ENCODE data around the gene VPS45.

Gene VPS45

GRCh38 chr1:150076985-150077384, 9.4 kb downstream of the VPS45 start:
- Histone ChIP-seq H3K9me3 (ENCODE audit: control insufficient read depth, low read length) (no peaks in the 10 kb centered on the region), H3K9ac (ENCODE audit: low read length) (no peak overlapping the region), H3K4me1 (ENCODE audit: control insufficient read depth, insufficient read depth, low read length) (no peaks in the 10 kb centered on the region), H3K27me3 (ENCODE audit: control insufficient read depth, insufficient read depth, low read length) (no peaks in the 10 kb centered on the region), H3K4me3 (ENCODE audit: low read length) (no peak overlapping the region), H3K36me3 (ENCODE audit: control insufficient read depth, insufficient read depth, low read length) (no peaks in the 10 kb centered on the region)

- no peak overlapping the region for H3K4me3 ChIP-seq (ENCODE audit: low read length)
- H3K27me3 ChIP-seq (ENCODE audit: control insufficient read depth, insufficient read depth, low read length) = no peaks in the 10 kb centered on the region
- H3K36me3 ChIP-seq (ENCODE audit: control insufficient read depth, insufficient read depth, low read length) = no peaks in the 10 kb centered on the region
- H3K4me1 ChIP-seq (ENCODE audit: control insufficient read depth, insufficient read depth, low read length) = no peaks in the 10 kb centered on the region
- no peak overlapping the region for H3K9ac ChIP-seq (ENCODE audit: low read length)
- H3K9me3 ChIP-seq (ENCODE audit: control insufficient read depth, low read length) = no peaks in the 10 kb centered on the region
Observed at GRCh38 chr1:150080784-150081183, 13.2 kb downstream of the VPS45 start.

- no peaks in the 10 kb centered on the region for H3K4me1 ChIP-seq (ENCODE audit: control insufficient read depth, insufficient read depth, low read length)
Observed at GRCh38 chr1:150082494-150082893, 14.9 kb downstream of the VPS45 start.

GRCh38 chr1:150083907-150084306, 16.3 kb downstream of the VPS45 start:
- H3K4me3 ChIP-seq (ENCODE audit: low read length) = no peak overlapping the region
- H3K4me1 ChIP-seq (ENCODE audit: control insufficient read depth, insufficient read depth, low read length) = no peaks in the 10 kb centered on the region
- no peaks in the 10 kb centered on the region for H3K36me3 ChIP-seq (ENCODE audit: control insufficient read depth, insufficient read depth, low read length)
- no peak overlapping the region for H3K9ac ChIP-seq (ENCODE audit: low read length)
- H3K27me3 ChIP-seq (ENCODE audit: control insufficient read depth, insufficient read depth, low read length) = no peaks in the 10 kb centered on the region
- H3K9me3 ChIP-seq (ENCODE audit: control insufficient read depth, low read length) = no peaks in the 10 kb centered on the region

More at GRCh38 chr1:150082494-150082893, 14.9 kb downstream of the VPS45 start:
- Histone ChIP-seq H3K9me3 (ENCODE audit: control insufficient read depth, low read length) (no peaks in the 10 kb centered on the region), H3K9ac (ENCODE audit: low read length) (no peak overlapping the region), H3K4me3 (ENCODE audit: low read length) (no peak overlapping the region), H3K36me3 (ENCODE audit: control insufficient read depth, insufficient read depth, low read length) (no peaks in the 10 kb centered on the region), H3K27me3 (ENCODE audit: control insufficient read depth, insufficient read depth, low read length) (no peaks in the 10 kb centered on the region)

DNA sequence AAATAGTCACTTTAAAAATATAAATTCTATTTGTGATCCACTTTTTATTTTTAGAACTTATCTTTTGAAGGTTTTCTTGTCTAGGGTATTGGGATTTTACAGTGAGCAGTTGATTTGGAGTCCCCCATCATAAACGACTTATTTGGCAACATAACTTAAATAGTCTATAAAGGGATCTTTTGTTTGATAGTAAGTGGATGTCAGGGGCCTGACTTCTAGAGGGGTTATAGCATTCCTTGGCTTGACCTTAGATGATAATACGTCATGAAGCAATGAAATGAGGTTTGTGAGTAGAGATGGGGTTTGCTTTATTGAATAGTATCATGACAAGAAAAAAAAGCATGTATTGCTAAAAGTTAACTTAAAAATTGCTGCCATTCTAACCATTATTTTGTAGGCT, 17.8 kb downstream of the VPS45 start:
- H3K9me3 ChIP-seq (ENCODE audit: control insufficient read depth, low read length) = no peaks in the 10 kb centered on the region
- H3K4me1 ChIP-seq (ENCODE audit: control insufficient read depth, insufficient read depth, low read length) = no peaks in the 10 kb centered on the region
- no peaks in the 10 kb centered on the region for H3K36me3 ChIP-seq (ENCODE audit: control insufficient read depth, insufficient read depth, low read length)
- no peak overlapping the region for H3K4me3 ChIP-seq (ENCODE audit: low read length)
- no peak overlapping the region for H3K9ac ChIP-seq (ENCODE audit: low read length)
- H3K27me3 ChIP-seq (ENCODE audit: control insufficient read depth, insufficient read depth, low read length) = no peaks in the 10 kb centered on the region

GRCh38 chr1:150087415-150087814, 19.8 kb downstream of the VPS45 start:
- Histone ChIP-seq H3K9me3 (ENCODE audit: control insufficient read depth, low read length) (no peaks in the 10 kb centered on the region), H3K36me3 (ENCODE audit: control insufficient read depth, insufficient read depth, low read length) (no peaks in the 10 kb centered on the region), H3K9ac (ENCODE audit: low read length) (no peak overlapping the region), H3K27me3 (ENCODE audit: control insufficient read depth, insufficient read depth, low read length) (no peaks in the 10 kb centered on the region), H3K4me1 (ENCODE audit: control insufficient read depth, insufficient read depth, low read length) (no peaks in the 10 kb centered on the region), H3K4me3 (ENCODE audit: low read length) (no peak overlapping the region)

DNA sequence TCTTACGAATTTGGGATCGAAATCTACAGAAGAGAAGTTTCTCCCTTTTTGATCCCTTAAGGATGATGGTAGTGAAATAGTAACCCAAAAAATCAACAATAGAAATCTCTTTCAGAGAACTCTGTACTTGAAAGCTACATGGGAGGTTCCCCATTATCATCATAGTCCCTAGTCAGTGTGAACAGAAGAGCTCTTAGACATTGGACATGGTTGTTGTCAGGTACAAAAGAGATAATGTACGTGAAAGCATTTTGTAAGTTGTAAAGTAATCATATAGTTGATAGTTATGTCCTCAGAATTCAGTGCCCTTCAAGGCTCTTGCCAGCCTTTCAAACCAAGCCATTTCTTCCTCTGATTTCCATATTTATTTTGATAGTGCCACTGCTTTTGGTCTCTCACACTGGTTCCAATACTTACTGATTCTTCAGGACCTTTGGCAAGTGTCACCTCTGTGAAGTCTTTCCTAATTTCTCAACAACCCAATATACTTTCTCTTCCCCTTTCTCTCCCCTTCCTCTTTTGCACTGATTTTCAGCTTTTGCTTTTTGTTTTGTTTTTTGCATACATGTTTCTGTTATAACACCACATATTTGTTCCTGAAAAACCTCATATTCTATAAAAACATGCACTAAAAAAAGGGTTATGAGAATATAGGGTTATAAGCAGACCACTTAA, 22.4 kb downstream of the VPS45 start:
- Histone ChIP-seq H3K9me3 (ENCODE audit: control insufficient read depth, low read length) (no peaks in the 10 kb centered on the region), H3K4me1 (ENCODE audit: control insufficient read depth, insufficient read depth, low read length) (no peaks in the 10 kb centered on the region), H3K27me3 (ENCODE audit: control insufficient read depth, insufficient read depth, low read length) (no peaks in the 10 kb centered on the region), H3K36me3 (ENCODE audit: control insufficient read depth, insufficient read depth, low read length) (no peaks in the 10 kb centered on the region), H3K9ac (ENCODE audit: low read length) (no peak overlapping the region), H3K4me3 (ENCODE audit: low read length) (no peak overlapping the region)

DNA sequence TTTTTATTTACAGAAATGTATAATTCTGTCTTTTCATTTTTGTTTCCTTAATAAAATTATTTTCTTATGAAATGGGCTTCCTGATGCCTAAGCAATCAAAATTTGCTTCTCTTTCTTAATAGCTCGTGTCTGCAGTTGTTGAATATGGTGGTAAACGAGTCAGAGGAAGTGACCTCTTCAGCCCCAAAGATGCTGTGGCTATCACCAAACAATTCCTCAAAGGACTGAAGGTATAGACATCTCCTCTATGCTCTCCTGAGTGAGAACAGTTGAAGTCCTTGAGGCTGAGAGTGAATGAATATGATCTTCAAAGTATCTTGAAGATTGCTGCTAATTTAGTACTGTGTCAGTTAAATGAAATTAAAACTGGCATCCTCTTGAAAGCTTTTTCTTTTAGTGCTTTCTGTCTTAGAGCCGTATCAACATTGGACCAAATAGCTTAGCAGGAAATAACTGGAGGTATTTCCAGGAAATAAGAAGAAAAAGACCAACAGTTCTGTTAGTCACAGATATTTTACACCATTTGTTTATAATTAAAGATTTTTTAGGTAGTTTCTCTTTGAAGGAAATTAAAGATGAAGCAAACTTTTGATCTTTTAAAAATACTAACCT, 24.7 kb downstream of the VPS45 start:
- Histone ChIP-seq H3K36me3 (ENCODE audit: control insufficient read depth, insufficient read depth, low read length) (no peaks in the 10 kb centered on the region), H3K4me1 (ENCODE audit: control insufficient read depth, insufficient read depth, low read length) (no peaks in the 10 kb centered on the region), H3K9me3 (ENCODE audit: control insufficient read depth, low read length) (no peaks in the 10 kb centered on the region), H3K27me3 (ENCODE audit: control insufficient read depth, insufficient read depth, low read length) (no peaks in the 10 kb centered on the region), H3K4me3 (ENCODE audit: low read length) (no peak overlapping the region), H3K9ac (ENCODE audit: low read length) (no peak overlapping the region)

GRCh38 chr1:150093805-150094204, 26.2 kb downstream of the VPS45 start:
- no peak overlapping the region for H3K4me3 ChIP-seq (ENCODE audit: low read length)
- no peaks in the 10 kb centered on the region for H3K36me3 ChIP-seq (ENCODE audit: control insufficient read depth, insufficient read depth, low read length)
- H3K27me3 ChIP-seq (ENCODE audit: control insufficient read depth, insufficient read depth, low read length) = no peaks in the 10 kb centered on the region
- H3K9me3 ChIP-seq (ENCODE audit: control insufficient read depth, low read length) = no peaks in the 10 kb centered on the region
- H3K9ac ChIP-seq (ENCODE audit: low read length) = no peak overlapping the region
- H3K4me1 ChIP-seq (ENCODE audit: control insufficient read depth, insufficient read depth, low read length) = no peaks in the 10 kb centered on the region

DNA sequence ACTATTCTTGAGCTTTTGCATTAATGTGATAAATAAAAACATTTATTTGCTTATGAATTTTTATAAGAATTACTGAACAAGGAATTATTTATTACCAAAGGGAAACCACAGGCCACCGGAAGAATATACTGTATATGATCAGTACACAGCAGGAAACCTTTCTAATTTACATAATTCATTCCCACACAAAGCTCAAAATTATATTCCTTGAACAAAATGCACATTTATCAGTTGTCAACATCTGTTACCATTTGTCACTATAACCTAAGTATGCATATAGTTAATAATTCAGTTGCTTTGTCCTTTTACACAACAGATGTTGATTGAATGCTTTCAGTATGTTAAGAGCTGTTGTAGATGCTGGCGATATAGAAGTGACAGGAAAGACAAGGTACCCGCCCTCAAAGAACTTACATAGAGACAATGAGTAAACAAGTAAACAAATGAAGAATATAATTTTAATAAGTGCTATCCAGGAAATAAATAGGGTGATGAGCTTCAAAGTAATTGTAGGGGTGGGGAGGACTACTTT, 27.2 kb downstream of the VPS45 start:
- H3K9me3 ChIP-seq (ENCODE audit: control insufficient read depth, low read length) = no peaks in the 10 kb centered on the region
- no peaks in the 10 kb centered on the region for H3K36me3 ChIP-seq (ENCODE audit: control insufficient read depth, insufficient read depth, low read length)
- no peak overlapping the region for H3K9ac ChIP-seq (ENCODE audit: low read length)
- no peak overlapping the region for H3K4me3 ChIP-seq (ENCODE audit: low read length)
- no peaks in the 10 kb centered on the region for H3K4me1 ChIP-seq (ENCODE audit: control insufficient read depth, insufficient read depth, low read length)
- no peaks in the 10 kb centered on the region for H3K27me3 ChIP-seq (ENCODE audit: control insufficient read depth, insufficient read depth, low read length)

DNA sequence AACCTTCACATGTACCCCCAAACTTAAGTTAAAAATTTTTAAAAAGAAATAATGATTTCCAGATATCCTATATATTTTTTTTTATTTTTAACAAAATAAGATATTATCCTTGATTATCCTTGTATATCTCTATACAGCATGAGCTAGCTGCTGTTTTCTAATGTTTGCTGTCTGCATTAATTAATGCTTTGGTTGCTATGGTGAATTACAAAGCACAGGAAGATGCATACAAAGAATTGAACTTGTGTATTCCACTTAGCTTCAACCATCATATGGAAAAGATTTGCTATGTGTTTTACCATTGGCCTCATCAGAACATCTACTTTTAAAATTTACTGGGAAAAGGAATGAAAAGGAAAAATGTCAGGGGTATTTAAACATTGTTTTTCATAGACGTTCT, 35.4 kb downstream of the VPS45 start:
- H3K9ac ChIP-seq (ENCODE audit: low read length) = no peak overlapping the region

DNA sequence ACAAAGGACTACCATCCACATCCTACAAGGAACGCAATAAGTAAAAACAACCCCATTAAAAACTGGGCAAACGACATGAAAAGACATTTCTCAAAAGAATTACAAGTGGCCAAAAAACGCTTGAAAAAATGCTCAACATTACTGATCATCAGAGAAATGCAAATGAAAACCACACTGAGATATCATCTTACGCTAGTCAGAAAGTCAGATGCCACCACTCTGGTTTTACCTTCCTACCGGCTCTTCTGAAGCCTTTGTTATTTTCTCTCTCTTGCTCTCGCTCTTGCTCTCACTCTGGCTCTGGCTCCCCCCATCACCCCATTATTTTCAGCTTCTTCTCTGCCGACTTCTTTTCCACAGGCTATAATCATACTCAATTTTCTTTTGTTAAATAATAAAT, 38.8 kb downstream of the VPS45 start:
- Histone ChIP-seq H3K9me3 (ENCODE audit: control insufficient read depth, low read length) (no peaks in the 10 kb centered on the region), H3K27me3 (ENCODE audit: control insufficient read depth, insufficient read depth, low read length) (no peaks in the 10 kb centered on the region), H3K4me3 (ENCODE audit: low read length) (no peak overlapping the region)

More for the DNA sequence above, 35.4 kb downstream of the VPS45 start:
- no peaks in the 10 kb centered on the region for H3K27me3 ChIP-seq (ENCODE audit: control insufficient read depth, insufficient read depth, low read length)
- no peaks in the 10 kb centered on the region for H3K36me3 ChIP-seq (ENCODE audit: control insufficient read depth, insufficient read depth, low read length)
- H3K4me1 ChIP-seq (ENCODE audit: control insufficient read depth, insufficient read depth, low read length) = no peaks in the 10 kb centered on the region
- no peak overlapping the region for H3K4me3 ChIP-seq (ENCODE audit: low read length)
- H3K9me3 ChIP-seq (ENCODE audit: control insufficient read depth, low read length) = no peaks in the 10 kb centered on the region

More for the DNA sequence above, 38.8 kb downstream of the VPS45 start:
- Histone ChIP-seq H3K4me1 (ENCODE audit: control insufficient read depth, insufficient read depth, low read length) (no peaks in the 10 kb centered on the region), H3K9ac (ENCODE audit: low read length) (no peak overlapping the region), H3K36me3 (ENCODE audit: control insufficient read depth, insufficient read depth, low read length) (no peaks in the 10 kb centered on the region)

Data from mucosa of stomach (tissue), 1 donor.